GM19397 (cell line): ENCODE results near the gene OTOGL.

Experiments
- ATAC-seq: cut with Tn5 transposase; IDR thresholded peaks from one replicate; pipeline ENCODE4 v1.9.1; 2021; ENCODE audit warnings: mild to moderate bottlenecking, moderate library complexity; ENCODE audit not compliant: unreplicated experiment

Gene OTOGL

DNA sequence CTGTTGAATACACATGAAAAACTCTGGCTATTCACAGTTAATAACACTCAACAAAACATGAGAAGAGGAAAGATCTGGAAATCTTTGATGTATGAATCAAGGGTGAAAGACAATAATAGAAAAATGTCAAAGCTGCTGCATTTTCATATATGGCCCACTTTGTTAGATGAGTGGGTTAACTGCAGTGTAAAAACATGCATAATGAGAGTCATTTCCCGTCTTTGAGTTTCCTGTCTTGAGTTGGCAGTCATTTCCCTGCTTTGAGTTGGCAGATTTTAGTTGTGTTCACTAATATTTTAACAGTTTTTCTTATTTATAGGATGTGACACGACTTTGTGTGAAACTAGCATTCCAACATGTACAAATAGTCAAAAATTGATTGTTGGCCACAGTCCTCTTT, 256.8 kb downstream of the OTOGL start:
- no peak for ATAC-seq

DNA sequence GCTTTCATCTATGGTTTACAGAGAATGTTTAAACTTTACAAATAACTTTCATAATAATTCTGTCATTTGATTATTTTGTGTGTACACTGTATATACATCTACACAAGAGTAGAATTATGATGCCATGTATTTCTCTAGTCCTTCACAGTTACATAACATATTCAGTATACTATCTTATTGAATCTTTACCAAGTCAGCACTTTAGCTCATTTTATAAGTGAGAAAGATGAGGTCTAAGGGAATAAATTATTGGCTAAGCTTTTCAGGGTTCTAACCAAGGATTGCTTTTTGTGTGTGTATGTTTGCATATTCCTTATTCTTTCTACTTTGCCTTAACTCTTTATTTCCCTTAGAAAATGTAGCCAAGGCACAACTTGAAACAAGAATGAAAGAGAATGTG, 260.4 kb downstream of the OTOGL start:
- no peak for ATAC-seq

DNA sequence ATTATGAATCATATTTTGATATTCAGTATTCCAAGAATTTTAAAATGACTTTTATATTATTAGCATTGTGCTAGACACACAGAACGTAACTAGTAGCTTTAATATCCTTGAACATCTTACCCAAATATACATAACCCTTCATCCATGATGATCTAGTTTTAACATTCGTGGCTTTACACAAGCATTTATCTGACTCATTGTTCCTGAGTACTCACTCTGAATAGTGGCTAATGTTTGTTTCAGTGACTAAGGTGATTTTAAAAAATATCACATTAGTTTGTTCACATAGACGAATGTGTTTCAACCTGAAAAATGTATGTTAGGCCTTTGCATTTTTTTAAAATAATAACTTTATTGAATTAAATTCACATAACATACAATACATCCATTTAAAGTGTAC, 264.7 kb downstream of the OTOGL start:
- ATAC-seq = no peak

DNA sequence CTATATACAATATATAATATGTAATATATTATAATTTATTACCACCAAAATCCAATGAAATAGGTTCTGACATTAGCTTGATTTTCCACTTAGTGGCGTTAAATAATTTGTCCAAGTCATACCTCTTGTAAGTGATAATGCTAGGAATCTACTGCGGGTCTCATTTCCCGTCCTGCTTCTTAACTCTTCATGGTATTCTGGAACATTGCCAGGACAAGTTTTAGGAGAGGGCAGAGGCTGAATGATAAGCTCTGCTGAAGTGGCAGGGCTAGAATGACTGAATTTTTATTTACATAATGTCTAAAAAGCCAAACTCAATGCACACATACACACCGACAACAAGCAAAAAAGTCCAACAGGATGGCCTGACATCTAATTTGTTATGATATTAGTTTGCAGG, 274.3 kb downstream of the OTOGL start:
- no peak for ATAC-seq

DNA sequence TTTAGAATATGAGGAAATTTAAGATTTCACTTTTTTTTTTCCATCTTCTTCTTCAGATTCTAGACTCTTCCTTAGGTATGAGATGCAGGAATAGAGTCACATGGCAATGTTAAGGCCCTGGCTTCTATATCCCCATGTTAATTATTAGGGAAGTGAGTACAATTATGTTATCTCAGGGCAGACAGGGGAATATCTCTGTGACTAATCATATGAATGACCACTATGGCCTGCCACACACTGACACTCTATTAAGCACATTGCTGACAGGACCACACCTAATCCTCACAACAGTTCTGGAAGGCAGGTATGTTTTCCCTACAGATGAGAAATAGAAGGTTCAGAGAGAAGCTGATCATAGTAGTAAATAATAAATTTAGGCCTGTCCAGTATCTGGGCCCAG, 275.3 kb downstream of the OTOGL start:
- no peak for ATAC-seq

DNA sequence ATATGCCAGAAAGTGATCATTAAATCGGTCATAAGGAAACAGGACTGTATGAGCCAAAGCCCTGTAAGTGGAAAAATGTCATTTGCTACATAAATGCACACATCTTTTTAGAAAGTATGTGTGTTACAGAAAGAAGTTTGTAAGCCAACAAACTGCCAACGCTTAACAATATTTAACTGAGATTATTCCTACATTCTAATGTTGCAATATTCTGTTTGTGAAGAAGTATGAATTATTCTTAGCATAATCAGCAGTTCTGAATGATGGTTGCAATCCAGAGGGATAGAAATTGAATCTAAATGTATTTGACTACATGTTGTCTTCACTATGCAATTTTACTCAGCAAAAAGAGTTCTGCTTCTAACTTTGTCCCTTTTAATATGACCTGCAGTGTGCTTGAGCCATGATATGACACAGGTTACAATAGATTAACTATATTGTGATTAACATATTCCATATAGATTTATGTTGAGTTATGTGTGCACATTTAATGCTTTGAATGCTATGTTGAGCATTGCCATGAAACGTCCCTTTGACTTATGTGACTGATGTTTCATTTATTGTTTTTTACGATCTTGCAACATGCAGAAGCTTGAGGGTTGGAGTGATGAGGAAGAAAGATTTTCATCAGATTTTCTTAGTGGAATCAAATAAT, 277.9 kb downstream of the OTOGL start:
- ATAC-seq = no peak

DNA sequence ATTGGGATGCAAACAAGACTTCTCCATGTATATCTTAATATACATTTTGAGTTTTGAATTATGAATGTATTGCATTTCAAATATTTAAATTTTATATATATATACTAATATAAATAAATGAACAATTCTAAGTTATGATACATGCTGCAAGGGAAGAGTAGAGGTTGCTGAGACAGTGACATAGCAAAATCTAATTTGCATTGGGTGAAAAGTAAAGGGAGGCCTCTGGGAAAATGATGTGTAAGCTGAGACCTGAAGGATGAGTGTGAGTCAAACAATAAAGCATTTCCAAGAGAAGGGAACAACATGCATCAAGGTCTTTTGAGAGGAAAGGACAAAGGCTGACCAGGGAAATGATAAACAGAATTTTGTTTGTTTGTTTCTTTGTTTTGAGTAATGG, 281.8 kb downstream of the OTOGL start:
- ATAC-seq = no peak

DNA sequence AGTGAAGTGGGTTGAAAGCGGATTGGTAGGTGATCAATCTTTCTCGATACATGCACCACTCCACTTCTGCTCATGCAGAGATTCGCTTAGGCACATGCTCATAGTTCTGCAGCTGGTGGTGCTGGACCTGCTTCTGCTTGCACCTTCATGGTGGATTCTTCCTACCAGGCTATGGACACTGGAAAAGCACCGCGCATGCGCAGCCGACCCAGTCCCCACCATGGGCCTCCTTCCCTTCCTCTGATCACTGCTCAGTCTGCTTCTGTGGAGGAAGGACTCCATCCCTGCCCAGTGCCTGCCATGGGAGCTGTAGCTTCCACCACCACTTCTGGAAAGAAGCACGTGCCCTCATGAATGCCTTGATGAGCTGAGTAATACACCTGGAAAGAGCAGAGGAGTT, 282.9 kb downstream of the OTOGL start:
- no peak for ATAC-seq

DNA sequence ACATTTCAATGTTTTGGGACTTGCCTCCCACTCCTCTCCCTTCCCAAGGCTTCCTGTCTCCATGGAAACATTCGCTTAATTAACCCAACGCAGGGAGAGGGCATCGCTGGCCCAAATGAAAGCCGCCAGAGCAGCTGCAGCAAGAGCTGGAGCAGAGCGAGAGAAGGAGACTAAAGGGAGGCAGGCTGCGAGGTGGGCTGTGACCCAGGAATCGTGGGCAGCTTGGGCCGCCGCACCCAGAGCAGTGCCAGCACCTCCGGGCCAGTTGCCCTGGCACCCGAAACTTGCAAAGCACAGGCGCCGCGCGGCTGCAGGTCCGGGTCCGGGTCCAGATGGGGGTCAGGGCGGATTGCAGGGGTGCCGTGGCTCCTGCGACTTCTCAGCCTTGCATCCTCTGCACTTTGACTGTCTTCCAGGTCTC, 301.2 kb downstream of the OTOGL start:
- ATAC-seq = no peak

DNA sequence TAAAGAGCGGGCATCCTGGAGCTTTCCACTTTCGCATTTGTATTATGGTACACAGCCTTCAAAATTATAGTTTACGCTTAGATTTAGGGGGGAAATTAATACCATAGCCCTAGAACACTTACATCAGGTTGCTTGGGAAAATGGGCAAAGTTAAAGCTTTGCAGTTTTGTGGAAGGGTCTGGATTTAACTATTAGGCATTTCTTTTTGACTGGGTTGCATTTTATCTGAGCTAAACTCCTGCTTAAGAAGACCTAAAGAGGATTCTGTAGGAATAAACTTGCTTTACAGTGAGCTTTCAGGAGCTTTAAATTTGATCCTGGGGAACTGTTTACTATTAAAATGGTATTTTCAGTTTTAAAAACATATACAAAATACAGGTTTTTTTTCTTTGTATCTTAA, 301.9 kb downstream of the OTOGL start:
- ATAC-seq = no peak

DNA sequence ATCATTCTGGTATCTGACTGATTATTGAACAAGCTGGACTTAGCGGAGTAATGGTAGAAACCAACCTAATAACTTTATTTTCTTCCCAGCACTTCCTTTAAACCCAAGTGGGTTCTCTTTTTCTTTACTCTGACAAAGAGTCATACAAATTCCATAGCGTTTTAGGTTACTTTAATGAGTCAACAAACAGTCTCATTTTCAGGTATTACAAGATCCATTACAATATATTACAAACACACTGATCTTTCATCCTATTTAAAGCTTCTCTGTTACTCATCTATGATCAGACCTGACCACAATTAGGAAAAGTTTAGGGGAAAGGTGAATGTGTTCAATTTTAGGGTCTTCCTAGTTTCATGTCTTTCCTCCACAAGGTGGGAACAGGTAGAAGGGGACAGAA, 305.3 kb downstream of the OTOGL start:
- no peak for ATAC-seq

DNA sequence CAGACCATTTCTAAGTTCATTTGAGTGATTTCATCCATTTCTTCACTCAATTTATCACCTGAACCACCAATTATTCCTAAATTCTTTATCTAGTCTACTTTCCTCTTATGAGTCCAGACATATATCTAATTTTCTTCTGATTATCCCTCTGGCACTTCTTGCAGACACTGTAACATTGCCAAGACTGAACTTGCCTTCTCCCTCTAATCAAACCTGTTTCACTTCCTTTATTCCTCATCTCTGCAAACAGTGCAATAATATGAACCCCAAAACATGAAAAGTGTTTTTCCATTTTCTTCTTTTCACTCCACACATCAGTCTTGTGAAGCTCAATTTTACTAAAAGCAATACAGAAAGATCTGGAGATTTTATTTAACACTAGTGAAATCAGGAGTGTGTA, 306.9 kb downstream of the OTOGL start:
- no peak for ATAC-seq

DNA sequence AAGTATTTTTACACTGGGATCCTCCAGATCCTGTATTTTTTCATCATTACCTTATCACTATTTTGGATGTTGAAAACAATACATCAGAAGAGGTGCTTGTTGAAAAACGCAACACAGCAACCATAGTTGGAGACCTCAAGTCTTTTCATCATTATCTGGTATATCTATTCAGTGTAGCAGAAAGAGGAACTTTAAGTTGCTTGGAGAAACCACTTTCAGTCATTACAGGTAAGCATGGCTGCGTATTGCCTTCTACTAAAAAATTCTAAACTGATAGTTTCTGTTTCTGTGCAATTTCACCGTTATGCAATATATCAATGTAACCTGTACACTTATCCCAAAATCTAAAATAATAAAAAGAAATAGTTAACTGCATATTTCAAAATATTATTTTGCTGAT, 312.4 kb downstream of the OTOGL start:
- no peak for ATAC-seq

DNA sequence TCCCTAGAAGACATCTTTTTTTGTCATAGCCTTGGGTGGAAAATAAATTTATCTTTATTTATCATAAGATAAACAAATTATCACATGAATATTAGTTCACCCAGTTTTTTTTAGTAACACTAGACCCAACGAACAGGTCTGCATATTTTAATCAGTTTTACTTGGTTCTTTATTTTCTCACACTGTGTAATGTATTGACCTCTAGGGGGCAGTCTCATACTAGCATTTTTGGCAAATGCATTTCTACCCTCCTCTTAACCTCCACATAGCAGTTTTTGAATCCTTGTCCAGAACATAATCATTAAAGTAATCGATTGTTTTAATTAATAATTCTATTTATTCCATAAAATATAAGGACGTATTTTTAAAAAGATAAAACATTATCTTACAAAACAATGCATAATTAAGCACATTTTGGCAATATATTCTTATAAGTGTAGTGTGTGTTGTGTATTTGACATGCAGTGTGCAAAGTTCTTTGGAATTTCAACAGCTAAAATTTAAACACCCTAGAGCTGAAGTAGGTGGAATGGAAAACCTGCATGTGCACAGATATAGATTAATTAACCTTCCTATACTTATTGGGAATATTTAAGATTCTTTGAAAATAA, 313.1 kb downstream of the OTOGL start:
- ATAC-seq = no peak

DNA sequence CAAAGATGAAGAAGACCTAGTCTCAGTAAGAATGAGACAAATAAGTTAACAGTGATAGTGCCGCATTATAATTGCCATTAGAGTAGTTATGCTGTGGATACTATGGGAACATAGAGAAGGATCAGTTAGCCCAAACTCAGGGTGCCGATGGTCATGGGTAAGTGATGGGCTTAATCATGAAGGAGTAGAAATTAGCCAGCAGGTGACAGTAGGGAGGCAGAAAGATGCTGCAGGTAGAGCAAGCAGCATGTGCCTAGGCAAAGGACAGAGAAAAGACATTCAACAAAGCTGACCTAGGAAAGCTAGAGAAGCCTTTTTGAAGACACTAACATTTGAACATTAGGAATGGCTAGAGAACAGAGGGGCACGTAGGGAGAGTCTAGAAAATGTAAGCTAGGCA, 314.1 kb downstream of the OTOGL start:
- no peak for ATAC-seq

DNA sequence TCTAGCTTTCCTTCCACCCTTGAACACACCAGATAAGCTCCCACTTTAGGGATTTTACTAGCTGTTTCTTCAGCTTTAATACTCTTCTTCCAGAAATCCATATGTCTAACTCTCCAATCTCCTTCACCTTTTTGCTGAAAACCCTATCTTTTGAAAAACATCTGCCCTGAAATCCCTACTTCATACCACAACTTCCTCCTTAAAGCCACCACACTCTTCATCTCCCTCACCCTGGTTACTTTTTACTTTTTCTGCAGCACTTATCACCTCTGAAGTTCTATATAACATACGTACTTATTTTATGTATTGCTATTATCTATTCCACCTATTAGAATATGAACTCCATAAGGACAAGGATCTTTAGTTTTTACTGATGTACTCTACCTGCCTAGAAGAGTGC, 316.1 kb downstream of the OTOGL start:
- ATAC-seq = no peak

DNA sequence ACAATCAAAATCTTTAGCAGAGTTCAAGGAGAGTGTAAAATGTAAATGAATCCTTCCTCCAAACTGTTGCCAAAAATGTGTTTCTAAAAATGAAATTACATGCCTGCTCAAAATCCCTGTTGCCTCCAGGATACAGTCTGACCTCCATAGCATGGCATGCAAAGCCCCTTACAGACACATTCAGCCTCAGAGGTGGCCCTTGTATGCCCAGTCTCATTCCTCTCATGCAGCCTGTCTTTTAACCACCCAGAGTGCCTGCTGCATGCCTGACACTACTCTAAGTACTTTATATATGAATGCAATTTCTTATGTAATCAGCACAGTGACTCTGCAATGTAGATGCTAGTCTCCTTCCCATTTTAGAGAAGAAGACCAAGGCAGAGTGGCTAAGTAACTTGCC, 320.3 kb downstream of the OTOGL start:
- ATAC-seq = no peak

DNA sequence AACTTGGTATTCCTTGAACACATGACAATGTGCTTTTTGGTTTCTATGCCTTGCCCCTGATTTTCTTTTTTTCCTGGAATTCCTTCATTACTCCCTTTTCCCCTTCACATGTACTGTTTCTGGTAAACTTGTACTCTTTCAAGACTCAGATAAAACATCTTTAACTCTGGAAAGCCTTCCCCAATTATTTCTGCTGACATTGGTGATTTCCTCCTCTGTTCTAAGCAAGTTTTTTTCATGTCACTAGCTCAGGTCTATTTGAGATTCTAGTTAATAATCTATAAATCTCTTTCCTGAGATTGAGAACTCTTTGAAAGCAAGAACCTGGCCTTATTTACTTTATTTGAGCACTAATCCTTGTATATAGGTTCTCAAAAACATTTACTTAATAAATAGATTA, 320.7 kb downstream of the OTOGL start:
- ATAC-seq = no peak

DNA sequence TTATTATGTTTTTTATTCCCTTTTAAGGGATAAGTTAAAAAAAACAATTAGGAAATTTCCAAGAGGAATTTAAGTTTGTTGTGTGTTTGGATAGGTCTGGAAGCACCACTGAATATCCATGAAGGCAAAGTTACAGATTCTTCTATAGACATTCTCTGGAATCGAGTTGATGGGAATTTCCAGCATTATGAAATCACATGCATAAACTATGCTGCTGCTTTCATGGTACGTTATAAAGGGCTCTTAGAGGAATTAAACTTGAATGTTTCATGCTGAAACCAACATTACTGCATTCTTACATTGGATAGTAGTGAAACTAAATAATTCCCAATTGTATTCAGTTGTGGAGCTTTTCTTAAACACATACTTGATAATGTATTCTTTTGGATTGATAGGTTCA, 323.2 kb downstream of the OTOGL start:
- ATAC-seq = no peak
